Hepatocyte (in vitro differentiated cells): Measurements from ENCODE around the gene DIDO1. TPM values are rescaled to one million over a fixed set of nuclear protein-coding genes. Genes with fewer than 3 reads are reported as not detected.
A peak's percentile ranks its signal among the peaks of the same experiment; 100 is the strongest.

Experiments used
- DNase-seq: peaks from one replicate; pipeline ENCODE4 v3.0.0-alpha.2; 2016; ENCODE audit warnings: low spot score
- H2AFZ ChIP-seq: fragments of 200-600 bp; sonication (generic); 2 replicates; pipeline ENCODE4 v1.6.0; 2016; ENCODE audit warnings: antibody characterized with exemption, mild to moderate bottlenecking
- H3K27ac ChIP-seq: fragments of 200-600 bp; sonication (generic); 2 replicates; pipeline ENCODE4 v1.5.1; 2016; ENCODE audit warnings: mild to moderate bottlenecking
- H3K27me3 ChIP-seq: fragments of 200-600 bp; sonication (generic); 2 replicates; pipeline ENCODE4 v1.6.1; 2016
- H3K36me3 ChIP-seq: fragments of 200-600 bp; sonication (generic); replicated peaks from 2 replicates; pipeline ENCODE4 v1.5.1; 2016; ENCODE audit warnings: low read depth; ENCODE audit not compliant: insufficient read depth
- H3K4me1 ChIP-seq: fragments of 200-600 bp; sonication (generic); 2 replicates; pipeline ENCODE4 v1.5.1; 2016; ENCODE audit warnings: mild to moderate bottlenecking, moderate library complexity; ENCODE audit not compliant: insufficient read depth
- H3K4me2 ChIP-seq: fragments of 200-600 bp; sonication (generic); 2 replicates; pipeline ENCODE4 v1.6.0; 2016
- H3K4me3 ChIP-seq: fragments of 200-600 bp; sonication (generic); 2 replicates; pipeline ENCODE4 v1.5.1; 2016; ENCODE audit warnings: mild to moderate bottlenecking
- H3K79me2 ChIP-seq: fragments of 200-600 bp; sonication (generic); 2 replicates; pipeline ENCODE4 v1.6.0; 2017; ENCODE audit warnings: mild to moderate bottlenecking
- H3K9me2 ChIP-seq: fragments of 200-600 bp; sonication (generic); replicated peaks from 2 replicates; pipeline ENCODE4 v1.6.0; 2017; ENCODE audit warnings: mild to moderate bottlenecking; ENCODE audit not compliant: insufficient read depth
- H3K9me3 ChIP-seq: fragments of 200-600 bp; sonication (generic); 2 replicates; pipeline ENCODE4 v1.5.1; 2016; ENCODE audit warnings: low read depth, mild to moderate bottlenecking
- H4K20me1 ChIP-seq: fragments of 200-600 bp; sonication (generic); 2 replicates; pipeline ENCODE4 v1.6.0; 2016; ENCODE audit warnings: mild to moderate bottlenecking; ENCODE audit not compliant: insufficient read depth, poor library complexity, severe bottlenecking
- CTCF ChIP-seq: fragments of 200-600 bp; sonication (generic); IDR thresholded peaks from 2 replicates; pipeline ENCODE4 v1.5.1; 2016; ENCODE audit warnings: antibody characterized with exemption, mild to moderate bottlenecking; ENCODE audit not compliant: poor library complexity
- EZH2 ChIP-seq: fragments of 200-600 bp; sonication (generic); IDR thresholded peaks from 2 replicates; pipeline ENCODE4 v1.6.1; 2016; ENCODE audit warnings: antibody characterized with exemption, mild to moderate bottlenecking, borderline replicate concordance
- EZH2phosphoT487 ChIP-seq: fragments of 200-600 bp; sonication (generic); IDR thresholded peaks from one replicate; pipeline ENCODE4 v1.6.1; 2018; ENCODE audit warnings: antibody characterized with exemption, mild to moderate bottlenecking, low read depth, moderate library complexity; ENCODE audit not compliant: unreplicated experiment, severe bottlenecking
- WGBS: methylation state at CpG from one replicate; pipeline ENCODE4 v1.1.6; 2016; ENCODE audit warnings: low lambda C conversion rate; ENCODE audit errors: missing lambda C conversion rate; 5-methylcytosine and 5-hydroxymethylcytosine counted together
- polyA plus RNA-seq: library from polyadenylated mRNA; unstranded; fragments of >200 nt; fragmentation: Nextera tagmentation; extraction: Ambion mirVana; gene quantifications from 2 replicates; pipeline ENCODE4 v1.2.1, GENCODE V29; 2016
- total RNA-seq: library from RNA; depleted of rRNA; stranded (reverse); fragments of >200 nt; gene quantifications from 2 replicates; pipeline ENCODE4 v1.2.3, GENCODE V29; 2014

DIDO1 gene
- total and polyA plus RNA-seq, 2 experiments from 2014 or later, result 26.5 to 31.6 TPM

- H3K4me1 ChIP-seq, result peaks cover 12% of the 10 kb centered on the region
- DNase-seq, result no peak
- no peaks in the 10 kb centered on the region for H3K79me2 ChIP-seq
- H3K9me3 ChIP-seq, result no peaks in the 10 kb centered on the region
- no peak overlapping the region for H3K27ac ChIP-seq
- TF ChIP-seq EZH2, result no peak
- no peak for TF ChIP-seq CTCF
- no peak for TF ChIP-seq EZH2phosphoT487
- H4K20me1 ChIP-seq, result no peaks in the 10 kb centered on the region
- no peaks in the 10 kb centered on the region for H3K9me2 ChIP-seq
- H3K4me3 ChIP-seq, result no peak overlapping the region
- H3K4me2 ChIP-seq, result no peak overlapping the region
- H3K27me3 ChIP-seq, result no peaks in the 10 kb centered on the region
- H2AFZ ChIP-seq, result no peak overlapping the region
- WGBS, result 84% methylated on average over 24 of the region's 24 CpGs
- H3K36me3 ChIP-seq, result no peaks in the 10 kb centered on the region
Observed at GRCh38 chr20:62834967-62835730, 91.2 kb downstream of the DIDO1 start.

- Histone ChIP-seq H3K79me2 (no peaks in the 10 kb centered on the region), H3K9me2 (no peaks in the 10 kb centered on the region), H4K20me1 (no peaks in the 10 kb centered on the region), H3K27ac (no peak overlapping the region), H3K27me3 (no peaks in the 10 kb centered on the region), H2AFZ (no peak overlapping the region), H3K4me2 (no peak overlapping the region), H3K9me3 (no peaks in the 10 kb centered on the region), H3K4me3 (no peak overlapping the region), H3K4me1 (peaks cover 8% of the 10 kb centered on the region), H3K36me3 (no peaks in the 10 kb centered on the region)
- WGBS, result 81% methylated on average over 14 of the region's 14 CpGs
- no peak for TF ChIP-seq EZH2phosphoT487
- no peak for TF ChIP-seq EZH2
- no peak for TF ChIP-seq CTCF
- no peak for DNase-seq
Observed at GRCh38 chr20:62832951-62833391, 93.3 kb downstream of the DIDO1 start.

GRCh38 chr20:62832212-62832922 lies 93.9 kb downstream of the DIDO1 start:
- 58% methylated on average over 22 of the region's 22 CpGs for WGBS
- TF ChIP-seq CTCF (no peak), EZH2 (no peak), EZH2phosphoT487 (no peak)
- H3K9me3 ChIP-seq, result no peaks in the 10 kb centered on the region
- no peak overlapping the region for H3K4me2 ChIP-seq
- no peak overlapping the region for H2AFZ ChIP-seq
- H3K9me2 ChIP-seq, result no peaks in the 10 kb centered on the region
- H3K27ac ChIP-seq, result no peak overlapping the region
- no peak overlapping the region for H3K4me3 ChIP-seq
- H3K27me3 ChIP-seq, result no peaks in the 10 kb centered on the region
- DNase-seq, result peak; percentile 15
- H4K20me1 ChIP-seq, result no peaks in the 10 kb centered on the region
- peaks cover 6% of the 10 kb centered on the region for H3K4me1 ChIP-seq
- H3K36me3 ChIP-seq, result no peaks in the 10 kb centered on the region
- H3K79me2 ChIP-seq, result no peaks in the 10 kb centered on the region
